ENCODE measurements around the gene PIEZO2. TPM values are rescaled to one million over a fixed set of nuclear protein-coding genes. Genes with fewer than 3 reads are reported as not detected.

Gene PIEZO2
- total RNA-seq, 4 donors from 2014 or later: 0.18 to 3.0 (median 0.21) TPM

DNA sequence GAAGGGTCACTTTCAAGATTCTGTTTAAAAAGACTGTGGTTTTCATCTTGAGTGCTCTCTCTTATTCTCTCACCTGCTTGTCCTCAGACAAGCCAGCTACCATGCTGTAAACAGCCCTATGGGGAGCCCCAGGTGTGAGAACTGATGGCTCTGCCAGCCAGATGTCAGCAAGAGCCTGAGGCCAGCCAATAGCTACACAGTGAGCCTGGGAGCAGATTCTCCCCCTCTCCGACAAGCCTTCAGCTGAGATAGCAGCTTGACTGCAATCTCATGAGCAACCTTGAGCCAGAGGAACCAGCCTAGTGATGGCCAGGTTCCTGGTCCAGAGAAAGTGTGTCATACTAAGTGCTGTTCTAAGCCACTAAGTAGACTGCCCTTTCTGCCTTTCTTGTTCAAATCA lies 351.5 kb downstream of the PIEZO2 start:
- no peak for ATAC-seq
- Histone ChIP-seq H3K27ac (no peak overlapping the region), H3K4me3 (no peak overlapping the region), H3K9me3 (no peaks in the 10 kb centered on the region), H3K27me3 (no peaks in the 10 kb centered on the region), H3K36me3 (no peaks in the 10 kb centered on the region), H3K4me1 (no peaks in the 10 kb centered on the region)
- in situ Hi-C loops (cut with MboI; ENCODE audit: low sequenced_read_pairs in 4 of 4): no loop called here
- intact Hi-C loops (cut with DNase I; ENCODE audit: low total_unique reads): no loop called here
- TF ChIP-seq POLR2A (IDR thresholded peaks at IDR 0.05) (no peak), CTCF (IDR thresholded peaks at IDR 0.05 in 4 of 5, conservative IDR thresholded peaks at IDR 0.05 in 1 of 5) (no peak)
- DNase-seq: no peak

- no peak for DNase-seq
- no peak overlapping the region for H3K4me3 ChIP-seq
- ATAC-seq: no peak
- intact Hi-C loops (cut with DNase I; ENCODE audit: low total_unique reads): no loop called here
- H3K36me3 ChIP-seq: no peaks in the 10 kb centered on the region
- H3K9me3 ChIP-seq: no peaks in the 10 kb centered on the region
- no peaks in the 10 kb centered on the region for H3K4me1 ChIP-seq
- H3K27ac ChIP-seq: no peak overlapping the region
- in situ Hi-C loops (cut with MboI; ENCODE audit: low sequenced_read_pairs in 4 of 4): no loop called here
- TF ChIP-seq CTCF (IDR thresholded peaks at IDR 0.05 in 4 of 5, conservative IDR thresholded peaks at IDR 0.05 in 1 of 5) (no peak), POLR2A (IDR thresholded peaks at IDR 0.05) (no peak)
- H3K27me3 ChIP-seq: no peaks in the 10 kb centered on the region
Observed at GRCh38 chr18:10794771-10795170, 354.6 kb downstream of the PIEZO2 start.

GRCh38 chr18:10793730-10794370 lies 355.5 kb downstream of the PIEZO2 start:
- in situ Hi-C loops (cut with MboI; ENCODE audit: low sequenced_read_pairs in 4 of 4): no loop called here
- Histone ChIP-seq H3K4me1 (no peaks in the 10 kb centered on the region), H3K36me3 (no peaks in the 10 kb centered on the region), H3K27ac (no peak overlapping the region), H3K27me3 (no peaks in the 10 kb centered on the region), H3K4me3 (no peak overlapping the region), H3K9me3 (no peaks in the 10 kb centered on the region)
- ATAC-seq: no peak
- intact Hi-C loops (cut with DNase I; ENCODE audit: low total_unique reads): no loop called here
- TF ChIP-seq CTCF (IDR thresholded peaks at IDR 0.05 in 4 of 5, conservative IDR thresholded peaks at IDR 0.05 in 1 of 5) (no peak), POLR2A (IDR thresholded peaks at IDR 0.05) (no peak)
- no peak for DNase-seq

GRCh38 chr18:10792181-10792580 lies 357.2 kb downstream of the PIEZO2 start:
- no peaks in the 10 kb centered on the region for H3K9me3 ChIP-seq
- no peaks in the 10 kb centered on the region for H3K36me3 ChIP-seq
- ATAC-seq: no peak
- in situ Hi-C loops (cut with MboI; ENCODE audit: low sequenced_read_pairs in 4 of 4) (no loop called here), intact Hi-C loops (cut with DNase I; ENCODE audit: low total_unique reads) (no loop called here)
- no peak overlapping the region for H3K4me3 ChIP-seq
- no peaks in the 10 kb centered on the region for H3K4me1 ChIP-seq
- no peak for TF ChIP-seq CTCF (IDR thresholded peaks at IDR 0.05 in 4 of 5, conservative IDR thresholded peaks at IDR 0.05 in 1 of 5)
- TF ChIP-seq POLR2A (IDR thresholded peaks at IDR 0.05): no peak
- no peak for DNase-seq
- no peaks in the 10 kb centered on the region for H3K27me3 ChIP-seq
- H3K27ac ChIP-seq: no peak overlapping the region
